DMS53 treated with DMSO at 0.1 percent for 48 hours (cell line): ENCODE measurements around the gene LYRM4.
"Not testable (repeated sequence)": the region's sequence is repeated elsewhere in the genome, so short reads cannot be mapped to it uniquely, and the experiment has no call there.

Experiments used
- DNase-seq: peaks from one replicate; lab custom pipeline; 2025; ENCODE audit not compliant: unreplicated experiment; lab: John Stamatoyannopoulos, UW

Gene LYRM4

DNA sequence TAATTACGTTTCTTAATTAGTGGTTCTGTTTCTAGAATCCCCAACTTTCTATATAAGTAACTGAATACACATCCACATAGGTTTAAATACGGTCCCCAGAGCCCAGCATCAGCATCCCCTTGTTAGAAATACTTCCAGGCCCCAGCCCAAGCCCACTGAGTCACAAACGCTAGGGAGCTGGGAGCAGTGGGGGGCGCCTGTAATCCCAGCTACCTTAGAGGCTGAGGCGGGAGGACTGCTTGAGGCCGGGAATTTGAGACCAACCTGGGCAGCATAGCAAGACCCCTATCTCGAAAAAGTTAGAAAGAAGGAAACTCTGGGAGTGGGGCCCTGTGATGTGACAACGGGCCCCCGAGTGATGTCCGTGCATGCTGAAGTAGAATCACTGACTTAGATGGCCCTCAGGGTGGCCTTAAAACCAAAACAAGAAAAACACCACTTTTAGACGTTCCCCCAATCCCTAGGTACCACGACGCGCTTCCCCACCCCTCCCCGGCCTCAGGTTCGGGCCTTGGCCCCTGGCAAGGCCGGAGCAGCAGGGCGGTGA lies 176.9 kb downstream of the LYRM4 start:
- no peak for DNase-seq

DNA sequence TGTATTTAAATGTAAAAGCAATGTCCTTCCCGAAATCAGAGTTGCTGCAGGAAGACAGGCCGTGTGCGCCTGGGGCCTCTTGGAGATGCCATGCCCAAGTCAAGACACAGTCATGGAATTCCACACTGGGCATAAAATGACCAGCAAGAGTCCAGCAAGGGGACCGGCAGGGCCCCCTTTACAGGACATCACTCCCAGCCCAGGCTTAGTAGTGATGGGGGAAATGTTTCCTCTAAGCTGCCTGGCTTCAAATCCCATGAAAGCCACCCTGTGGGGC lies 177.5 kb downstream of the LYRM4 start:
- no peak for DNase-seq

DNA sequence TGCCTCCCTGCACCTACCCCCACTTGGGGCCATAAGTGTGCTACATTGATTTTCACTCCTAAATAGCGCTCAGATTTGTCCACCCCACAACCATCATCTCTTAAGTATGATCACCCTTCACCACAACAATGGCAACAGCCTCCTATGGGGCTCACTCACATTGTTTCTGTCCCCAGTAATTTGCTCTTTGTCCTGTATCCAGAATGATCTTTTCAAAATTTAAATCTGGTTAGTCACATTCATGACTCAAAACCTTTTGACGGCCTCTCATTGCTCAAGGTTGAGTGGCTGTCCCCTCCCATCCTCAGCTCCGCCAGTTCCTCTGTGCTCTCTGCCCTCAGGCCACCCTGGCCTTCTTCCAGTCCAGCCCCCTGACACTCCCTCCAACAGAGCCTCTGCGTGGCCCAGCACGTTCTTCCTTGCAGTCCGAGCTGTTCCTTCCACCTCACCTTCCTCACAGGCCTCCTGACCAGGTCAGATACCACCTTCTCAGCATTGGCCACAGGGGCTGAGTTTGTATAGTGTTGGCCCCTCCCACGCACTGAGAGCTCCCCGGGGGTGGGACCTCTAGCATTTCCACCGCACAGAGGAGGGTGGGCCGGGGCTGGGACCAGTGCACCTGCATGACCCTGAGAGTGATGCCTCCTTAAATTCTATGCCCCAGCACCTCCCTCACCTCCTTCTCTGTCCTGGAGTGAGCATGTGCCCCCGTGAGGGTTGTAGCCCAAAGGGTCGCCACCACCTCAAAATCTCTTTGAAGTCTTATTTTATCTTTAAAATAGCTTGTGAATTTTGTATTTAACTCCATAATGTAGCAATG lies 178.1 kb downstream of the LYRM4 start:
- DNase-seq = no peak

DNA sequence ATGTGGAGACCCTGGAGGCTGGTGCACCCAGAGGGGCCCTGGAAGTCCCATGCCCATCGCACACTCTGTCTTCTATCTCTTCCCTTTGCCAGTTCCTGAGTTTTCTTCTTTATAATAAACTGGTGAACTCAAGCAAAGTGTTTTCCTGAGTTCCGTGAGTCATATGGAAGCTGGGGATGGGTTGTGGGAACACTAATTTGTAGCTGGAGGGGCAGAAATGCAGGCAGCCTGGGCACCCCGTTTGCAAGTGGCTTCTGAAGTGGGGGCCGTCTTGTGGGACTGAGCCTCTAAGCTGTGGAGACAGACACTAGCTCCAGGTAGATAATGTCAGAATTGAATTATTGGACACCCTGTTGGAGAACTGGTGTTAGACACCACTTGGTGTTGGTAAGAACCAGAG lies 178.8 kb downstream of the LYRM4 start:
- DNase-seq = no peak

DNA sequence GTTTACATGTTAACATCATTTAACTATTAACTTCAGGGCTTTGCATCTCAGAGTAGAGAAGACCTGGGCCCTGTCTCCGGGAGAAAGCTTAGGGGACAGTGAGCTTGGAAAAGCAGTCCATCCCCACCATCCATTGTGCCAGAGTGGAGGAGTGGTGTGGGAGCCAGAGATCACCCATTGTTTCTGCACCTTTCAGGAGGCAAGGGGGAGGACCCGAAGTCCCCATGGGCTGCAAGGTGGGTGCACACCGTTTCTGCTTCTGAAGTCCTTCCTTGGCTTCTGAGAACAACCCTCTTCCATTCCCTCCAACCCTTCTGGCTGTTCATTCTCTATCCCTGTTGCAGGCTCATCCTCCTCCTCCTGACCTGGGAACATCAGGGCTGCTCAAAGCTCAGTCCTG lies 179.6 kb downstream of the LYRM4 start:
- no peak for DNase-seq

DNA sequence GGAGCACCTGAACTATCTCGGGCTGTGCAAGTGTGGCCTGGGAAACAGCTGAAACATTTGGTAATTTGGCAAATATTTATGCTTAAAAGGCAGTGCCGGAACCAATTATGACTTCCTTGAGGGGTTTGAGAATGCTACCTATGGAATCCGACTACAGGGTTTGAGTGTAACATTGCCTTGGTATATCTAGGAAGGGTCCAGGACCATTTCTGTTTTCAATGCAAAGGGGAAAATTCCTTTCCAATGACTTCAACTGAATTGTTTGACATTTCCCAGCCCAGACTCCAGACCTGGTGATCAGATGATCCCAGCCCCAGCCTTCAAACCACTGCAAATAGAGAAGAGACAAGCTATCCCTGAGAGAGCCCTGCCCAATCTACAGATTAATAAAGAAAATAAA lies 180.2 kb downstream of the LYRM4 start:
- DNase-seq = no peak

DNA sequence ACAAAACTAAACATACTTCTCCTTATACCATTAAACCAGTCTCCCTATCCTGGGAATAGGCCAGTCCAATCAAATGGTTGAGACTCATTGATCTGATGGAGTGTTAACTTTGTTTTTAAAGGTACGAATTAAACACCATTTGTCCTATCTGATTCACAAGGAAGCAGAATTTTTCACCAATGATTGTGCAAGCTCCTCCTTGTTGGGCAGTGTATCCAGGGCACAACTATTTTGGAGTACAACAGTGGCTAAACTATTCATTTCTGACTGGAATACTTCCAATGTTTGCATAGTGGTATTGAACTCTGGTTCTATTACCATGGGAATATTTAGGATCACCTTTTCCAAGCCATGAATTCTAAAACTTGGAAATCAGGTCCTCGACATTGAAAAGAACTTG lies 181.1 kb downstream of the LYRM4 start:
- DNase-seq = no peak

DNA sequence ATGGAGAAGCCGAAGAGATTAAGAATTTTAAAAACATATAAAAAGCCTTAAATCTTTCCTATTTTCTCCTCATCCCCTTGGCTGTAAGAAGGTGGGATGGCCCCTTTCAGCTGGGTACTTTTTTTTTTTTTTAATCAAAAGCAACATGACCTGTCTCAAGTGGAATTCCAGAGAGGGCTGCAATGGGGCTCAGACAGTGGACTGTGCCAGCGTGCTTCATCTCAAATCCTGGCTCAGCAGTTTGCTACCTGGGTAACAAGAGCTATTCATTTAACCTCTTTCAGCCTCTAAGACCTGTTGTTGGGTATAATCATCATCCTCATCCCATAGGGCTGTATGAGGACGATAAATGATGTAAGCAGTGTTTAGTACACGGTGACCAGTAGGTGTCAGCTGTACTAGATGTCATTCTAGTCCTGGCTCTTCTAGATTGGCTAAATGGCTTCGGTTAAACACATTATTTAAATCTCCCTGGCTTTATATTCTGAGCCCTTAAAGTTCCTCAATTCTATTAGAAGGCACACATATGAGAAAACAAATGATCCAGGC lies 182.6 kb downstream of the LYRM4 start:
- DNase-seq = peak; percentile 11

DNA sequence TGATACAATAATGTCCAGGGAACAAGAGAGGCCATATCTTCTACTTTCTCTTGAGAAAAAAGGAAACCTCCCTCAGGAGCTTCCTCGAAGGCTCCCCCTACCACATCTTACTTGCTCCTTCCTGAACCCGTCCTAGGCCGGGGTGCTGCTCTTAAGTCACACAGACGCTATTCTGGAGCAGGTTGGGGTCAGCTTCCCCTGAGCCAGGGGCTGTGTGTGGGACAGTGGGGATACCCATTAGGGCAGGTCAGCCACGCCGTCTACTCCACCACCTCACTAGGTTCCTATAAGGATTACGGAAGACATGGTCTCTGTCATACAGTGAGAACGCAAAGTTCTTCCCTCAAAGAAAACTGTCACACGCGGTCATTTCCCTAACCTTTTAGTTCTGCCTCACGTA lies 183.8 kb downstream of the LYRM4 start:
- no peak for DNase-seq

DNA sequence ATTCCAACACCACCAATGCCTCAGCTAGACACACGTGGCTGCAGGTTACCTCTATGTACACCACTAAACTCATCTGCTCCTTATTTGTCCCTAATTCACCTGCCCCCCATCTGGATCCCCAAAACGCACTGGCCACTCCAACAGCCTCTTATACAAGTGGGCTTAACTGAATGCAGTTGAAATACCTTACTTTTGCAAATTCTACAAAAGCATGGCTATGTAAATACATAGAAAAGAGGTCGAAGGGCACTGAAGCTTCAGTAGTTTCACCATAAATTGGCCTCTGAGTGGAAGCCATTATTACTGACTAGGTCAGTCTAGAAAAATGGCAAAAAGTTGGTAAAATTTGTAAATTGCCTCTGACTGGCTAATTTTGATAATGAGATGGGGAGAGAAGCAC lies 186.8 kb downstream of the LYRM4 start:
- DNase-seq = no peak

DNA sequence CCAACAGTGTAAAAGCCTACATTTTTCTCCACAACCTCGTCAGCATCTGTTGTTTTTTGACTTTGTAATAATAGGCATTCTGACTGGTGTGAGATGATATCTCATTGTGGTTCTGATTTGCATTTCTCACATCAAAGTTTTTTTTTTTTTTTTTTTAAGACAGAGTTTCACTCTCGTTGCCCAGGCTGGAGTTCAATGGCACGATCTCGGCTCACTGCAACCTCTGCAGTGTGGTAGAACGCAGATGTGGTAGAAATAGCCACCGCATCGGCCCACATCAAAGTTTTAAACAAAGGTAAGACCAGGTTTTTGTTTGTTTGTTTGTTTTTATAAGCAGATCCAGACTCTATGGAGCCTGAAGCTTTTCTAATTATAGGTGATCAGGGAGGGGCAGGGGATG lies 188.3 kb downstream of the LYRM4 start:
- DNase-seq = no peak

DNA sequence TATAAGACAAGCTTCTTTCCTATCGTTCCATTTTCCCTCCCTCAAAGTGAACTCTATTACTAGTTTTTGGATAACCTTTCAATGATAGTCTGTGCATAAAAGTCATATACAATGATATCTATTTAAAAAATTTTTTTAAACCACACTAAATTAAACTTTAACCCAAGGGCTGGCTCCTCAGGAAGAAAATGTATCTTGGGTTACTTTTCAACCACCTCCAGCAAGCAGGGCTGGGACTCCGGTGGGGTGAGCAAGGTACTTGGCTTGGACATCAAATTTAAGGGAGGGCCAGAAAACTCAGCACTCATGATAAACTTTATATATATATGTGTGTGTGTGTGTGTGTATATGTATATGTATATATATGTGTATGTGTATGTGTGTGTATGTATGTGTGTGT lies 189.5 kb downstream of the LYRM4 start:
- DNase-seq = no peak

DNA sequence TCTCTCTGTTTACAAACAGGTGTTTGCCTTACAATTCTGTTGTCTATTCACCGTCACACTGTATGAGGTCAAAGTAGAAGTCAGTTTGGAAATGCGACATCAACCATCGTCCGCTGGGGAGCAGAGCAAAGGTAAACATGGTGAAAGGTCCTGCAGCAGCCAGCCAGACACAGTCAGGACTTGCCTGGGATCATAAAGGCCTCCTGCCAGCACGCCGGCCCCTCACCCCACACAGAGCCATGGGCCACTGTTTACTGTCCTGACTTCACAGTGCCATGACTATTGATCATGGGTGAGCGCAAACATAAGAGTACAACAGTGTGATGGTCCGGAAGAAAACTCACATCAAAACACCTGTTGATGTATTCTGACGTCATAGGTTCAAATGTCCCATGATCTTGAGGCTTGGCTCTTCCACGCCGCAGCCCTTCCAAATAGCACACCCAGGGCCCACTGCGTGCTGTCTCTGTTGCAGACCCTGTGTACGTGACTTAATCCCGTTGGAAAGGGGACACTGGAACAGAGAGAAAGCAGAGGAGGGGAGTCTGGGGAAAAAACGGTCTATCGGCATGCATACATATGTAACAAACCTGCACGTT lies 192.5 kb downstream of the LYRM4 start:
- DNase-seq = peak; percentile 91

DNA sequence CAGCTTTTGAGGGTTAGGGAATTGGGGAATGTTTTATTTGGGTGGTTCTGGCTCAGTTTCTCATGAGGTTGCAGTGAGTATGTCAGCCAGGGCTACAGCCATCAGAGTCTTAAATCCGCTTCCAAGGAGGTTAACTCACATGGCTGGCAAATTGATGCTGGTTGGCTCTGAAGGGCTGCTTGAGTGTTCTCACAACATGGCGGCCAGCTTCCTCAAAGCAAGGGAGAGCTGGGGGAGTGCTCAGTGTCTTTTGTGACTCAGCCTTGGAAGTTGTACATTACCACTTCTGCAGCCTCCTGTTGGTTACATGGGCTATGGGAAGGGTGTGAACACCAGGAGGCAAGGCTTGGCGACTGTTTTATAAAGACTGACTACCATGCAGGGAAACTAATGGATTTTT lies 193.4 kb downstream of the LYRM4 start:
- no peak for DNase-seq

DNA sequence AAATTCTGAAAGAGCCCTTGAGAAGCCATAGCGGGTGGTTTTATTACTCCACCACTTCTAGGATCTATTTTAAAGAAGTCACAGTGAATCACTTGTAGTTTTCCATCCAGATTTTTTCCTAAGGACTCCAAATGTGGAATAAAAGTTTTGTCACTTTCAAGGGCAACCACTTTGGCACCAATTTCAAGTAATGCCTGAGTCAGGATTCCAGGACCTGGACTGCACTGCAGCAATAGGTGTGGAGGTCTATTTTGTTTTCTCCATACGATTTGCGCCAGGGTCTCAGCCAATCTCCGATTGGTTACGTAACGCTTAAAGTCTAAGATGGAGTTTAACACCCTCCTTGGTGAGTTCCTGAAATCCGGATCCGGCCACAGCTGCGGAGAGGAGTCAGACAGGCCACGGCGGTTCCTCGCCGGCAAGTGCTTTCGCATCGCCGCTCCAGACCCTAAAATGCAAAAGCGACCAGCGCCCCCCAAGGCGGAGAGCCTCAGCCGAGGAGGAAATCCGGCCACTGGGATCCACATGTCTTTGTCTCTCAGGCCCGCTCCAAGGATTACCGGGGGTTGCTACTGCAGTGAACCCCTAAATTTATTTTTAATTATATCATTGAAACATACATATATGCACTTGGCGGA lies 194.2 kb downstream of the LYRM4 start:
- DNase-seq = no peak

DNA sequence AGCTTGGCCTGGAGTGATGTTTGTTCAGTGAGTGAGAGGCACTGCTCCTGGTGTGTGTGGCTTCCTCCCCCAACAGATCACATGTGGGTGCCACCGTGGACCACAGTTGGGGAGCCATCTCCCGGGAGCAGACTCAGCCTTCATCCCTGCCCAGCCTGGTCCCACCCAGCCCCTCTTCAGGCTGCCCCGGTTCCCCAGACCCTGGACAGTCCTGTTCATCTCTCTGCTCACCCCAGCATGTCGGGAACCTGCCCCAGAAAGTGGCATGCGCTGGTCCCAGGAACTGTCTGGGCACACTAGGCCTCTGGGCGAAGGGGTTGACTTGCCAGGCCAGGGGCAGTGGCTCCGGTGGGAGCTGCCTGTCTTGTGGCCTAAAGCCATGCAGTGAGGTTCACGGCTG lies 197.1 kb downstream of the LYRM4 start:
- DNase-seq = no peak

DNA sequence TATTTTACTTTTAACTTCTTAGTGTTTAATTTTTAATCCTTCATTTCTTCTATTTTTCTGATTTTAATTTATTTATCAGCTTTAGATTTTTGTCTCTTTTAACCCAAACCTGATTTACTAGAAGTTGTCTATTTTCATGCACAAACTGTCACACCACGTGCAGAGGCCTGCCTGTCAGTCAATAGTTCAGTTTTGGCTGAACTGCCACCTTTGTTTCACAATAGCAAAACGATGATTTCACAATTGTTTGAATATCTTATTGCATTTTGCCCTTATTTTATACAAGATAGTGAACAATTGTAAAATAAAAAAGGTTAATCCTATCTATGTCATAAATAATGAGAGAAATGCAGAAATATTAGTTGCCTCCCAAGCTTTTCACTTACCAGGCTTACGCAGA lies 199.6 kb downstream of the LYRM4 start:
- no peak for DNase-seq

DNA sequence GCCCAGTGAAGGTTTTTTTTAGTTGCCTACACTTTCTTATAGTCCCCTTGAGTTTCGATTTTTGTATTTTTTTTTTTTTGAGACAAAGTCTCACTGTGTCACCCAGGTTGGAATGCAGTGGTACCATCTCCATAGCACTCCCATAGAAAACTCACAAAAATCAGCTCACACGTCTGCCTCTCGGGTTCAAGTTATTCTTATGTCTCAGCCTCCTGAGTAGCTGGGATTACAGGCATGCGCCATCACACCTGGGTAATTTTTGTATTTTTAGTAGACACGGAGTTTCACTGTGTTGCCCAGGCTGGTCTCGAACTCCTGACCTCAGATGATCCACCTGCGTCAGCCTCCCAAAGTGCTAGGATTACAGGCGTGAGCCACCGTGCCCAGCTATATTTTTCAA lies 200.3 kb downstream of the LYRM4 start:
- not testable (repeated sequence) for DNase-seq

DNA sequence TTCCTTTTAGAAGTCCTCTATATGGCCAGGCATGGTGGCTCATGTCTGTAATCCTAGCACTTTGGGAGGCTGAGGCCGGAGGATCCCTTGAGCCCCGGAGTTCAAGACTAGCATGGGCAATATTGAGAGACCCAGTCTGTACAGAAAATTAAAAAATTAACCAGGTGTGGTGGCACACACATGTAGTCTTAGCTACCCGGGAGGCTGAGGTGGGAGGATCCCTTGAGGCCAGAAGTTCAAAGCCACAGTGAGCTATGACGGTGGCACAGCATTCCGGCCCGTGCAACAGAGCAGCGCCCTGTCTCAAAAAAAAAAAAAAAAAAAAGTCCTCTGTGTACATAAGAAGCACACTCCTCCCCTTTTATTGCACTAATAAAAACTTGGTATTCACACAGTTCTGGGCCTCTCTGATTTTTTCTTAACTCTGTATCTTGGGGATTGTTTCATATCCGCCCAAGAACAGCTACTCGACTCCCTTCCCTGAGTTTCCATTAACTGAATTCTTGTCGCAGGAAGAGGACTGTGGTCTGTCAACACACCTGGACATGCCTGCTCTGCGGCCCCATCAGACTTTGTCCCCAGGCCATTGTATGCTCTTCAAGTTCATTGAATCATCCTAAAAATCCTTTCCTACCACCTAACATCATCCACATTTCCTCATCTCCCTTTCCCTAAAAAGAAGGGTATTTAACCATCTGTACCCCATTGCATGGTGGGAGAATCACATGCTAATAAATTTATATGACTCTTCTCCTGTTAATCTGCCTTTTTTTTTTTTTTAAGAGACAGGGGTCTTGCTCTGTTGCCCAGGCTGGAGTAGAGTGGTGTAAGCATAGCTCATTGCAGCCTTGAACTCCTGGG lies 201.5 kb downstream of the LYRM4 start:
- DNase-seq = no peak
